Stimulated activated CD8-positive, alpha-beta memory T cell treated with anti-CD3 and anti-CD28 coated beads, Interleukin-4, amount 100 ng/mL, for 24 hours (primary cell): Measurements from ENCODE around the gene BBS9.

Experiments used
- DNase-seq: peaks from one replicate; pipeline ENCODE4 v3.0.0-alpha.2; 2020; ENCODE audit warnings: low read depth

BBS9 gene

GRCh38 chr7:33649476-33650441, 520.4 kb downstream of the BBS9 start:
- no peak for DNase-seq

DNA sequence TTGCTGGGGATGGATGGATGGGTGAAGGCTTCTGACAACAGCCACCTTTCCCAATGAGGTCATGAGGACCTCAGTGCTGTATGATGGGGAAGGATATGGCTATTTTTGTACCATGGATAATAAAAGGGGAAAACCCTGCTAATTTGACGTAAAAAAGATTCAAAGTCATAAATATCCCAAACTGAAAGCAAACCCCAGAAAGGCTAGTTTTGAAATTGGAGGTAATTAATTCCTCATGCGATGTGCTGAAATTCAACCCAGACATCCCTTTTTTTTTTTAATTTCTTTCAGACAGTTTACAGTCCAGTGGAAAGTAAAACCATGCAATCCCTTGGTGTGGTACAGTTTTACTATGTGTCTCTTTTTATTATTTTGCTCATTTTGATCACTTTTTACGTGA, 521.5 kb downstream of the BBS9 start:
- DNase-seq: no peak

DNA sequence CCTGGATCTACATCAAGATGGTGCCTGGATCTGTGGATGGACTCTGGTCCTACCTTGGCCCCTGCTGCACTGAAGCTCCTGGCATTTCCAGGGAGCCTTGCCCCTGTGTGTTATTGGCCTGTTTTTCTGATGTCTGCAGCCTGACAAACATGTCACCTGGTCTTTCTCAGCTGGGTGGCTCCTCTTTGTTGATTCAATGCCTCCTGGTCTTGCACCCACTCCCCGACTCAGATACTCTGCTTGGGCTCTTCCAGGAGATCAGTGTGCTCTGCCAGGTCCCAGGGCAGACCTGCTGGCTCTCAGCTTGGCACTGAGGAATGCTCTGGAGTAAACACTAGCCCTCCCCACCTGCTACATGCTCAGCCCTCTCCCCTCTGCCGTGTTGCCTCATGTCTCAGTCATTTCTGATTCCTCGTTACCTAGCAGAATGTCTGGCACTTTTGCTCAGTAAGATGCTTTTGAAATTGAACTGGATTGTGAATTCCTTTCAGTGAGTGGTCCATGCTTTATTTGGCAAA, 522.7 kb downstream of the BBS9 start:
- no peak for DNase-seq

DNA sequence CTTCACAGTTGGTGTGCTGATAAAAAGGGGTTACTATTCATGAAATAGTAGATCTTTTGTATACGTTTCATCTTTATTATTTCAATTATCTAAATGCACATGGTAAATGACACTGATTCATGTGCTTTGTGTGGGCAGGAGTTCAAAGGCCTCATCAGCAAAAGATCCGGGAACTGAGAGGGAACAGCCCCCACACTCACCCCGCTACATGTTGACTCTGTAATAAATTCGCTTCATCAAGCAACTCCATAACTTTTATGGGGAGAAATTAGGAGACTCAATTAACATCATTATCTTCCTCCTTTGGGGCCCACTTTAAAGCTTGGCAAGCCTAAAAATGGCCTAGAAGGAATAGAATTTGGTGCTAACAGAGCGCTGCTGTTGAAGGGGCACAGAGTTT, 525.3 kb downstream of the BBS9 start:
- no peak for DNase-seq
